Epidermal melanocyte (primary cell): ENCODE measurements around the gene B4GALT1.
"Not testable (repeated sequence)": the region's sequence is repeated elsewhere in the genome, so short reads cannot be mapped to it uniquely, and the experiment has no call there.

ENCODE experiments used
- DNase-seq: peaks from one replicate; pipeline ENCODE4 v3.0.0; 2011; ENCODE audit warnings: low spot score; ENCODE audit not compliant: insufficient read length

The B4GALT1 gene

DNA sequence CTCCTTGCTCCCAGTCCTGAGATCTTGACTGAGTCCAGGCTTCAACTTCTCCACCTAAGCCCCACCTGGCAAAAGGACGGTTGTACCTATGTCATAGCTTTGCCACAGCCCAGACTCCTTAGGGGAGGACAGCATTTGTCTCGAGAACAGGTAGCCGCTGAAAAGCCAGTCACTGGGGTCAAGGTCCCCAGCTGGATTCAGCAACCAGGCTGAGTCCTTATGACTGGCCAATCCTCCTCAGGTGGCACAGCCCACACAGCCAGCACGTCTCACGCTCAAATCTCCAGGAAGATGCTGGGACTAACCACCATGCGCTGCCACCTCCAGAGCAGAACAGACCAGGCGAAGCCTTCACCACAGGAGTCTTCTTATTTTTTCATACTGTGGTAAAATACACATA is 62.7 kb downstream of the B4GALT1 start:
- no peak for DNase-seq

GRCh38 chr9:33103501-33104281 is 63.4 kb downstream of the B4GALT1 start:
- no peak for DNase-seq

GRCh38 chr9:33102551-33103210 is 64.5 kb downstream of the B4GALT1 start:
- DNase-seq = no peak

DNA sequence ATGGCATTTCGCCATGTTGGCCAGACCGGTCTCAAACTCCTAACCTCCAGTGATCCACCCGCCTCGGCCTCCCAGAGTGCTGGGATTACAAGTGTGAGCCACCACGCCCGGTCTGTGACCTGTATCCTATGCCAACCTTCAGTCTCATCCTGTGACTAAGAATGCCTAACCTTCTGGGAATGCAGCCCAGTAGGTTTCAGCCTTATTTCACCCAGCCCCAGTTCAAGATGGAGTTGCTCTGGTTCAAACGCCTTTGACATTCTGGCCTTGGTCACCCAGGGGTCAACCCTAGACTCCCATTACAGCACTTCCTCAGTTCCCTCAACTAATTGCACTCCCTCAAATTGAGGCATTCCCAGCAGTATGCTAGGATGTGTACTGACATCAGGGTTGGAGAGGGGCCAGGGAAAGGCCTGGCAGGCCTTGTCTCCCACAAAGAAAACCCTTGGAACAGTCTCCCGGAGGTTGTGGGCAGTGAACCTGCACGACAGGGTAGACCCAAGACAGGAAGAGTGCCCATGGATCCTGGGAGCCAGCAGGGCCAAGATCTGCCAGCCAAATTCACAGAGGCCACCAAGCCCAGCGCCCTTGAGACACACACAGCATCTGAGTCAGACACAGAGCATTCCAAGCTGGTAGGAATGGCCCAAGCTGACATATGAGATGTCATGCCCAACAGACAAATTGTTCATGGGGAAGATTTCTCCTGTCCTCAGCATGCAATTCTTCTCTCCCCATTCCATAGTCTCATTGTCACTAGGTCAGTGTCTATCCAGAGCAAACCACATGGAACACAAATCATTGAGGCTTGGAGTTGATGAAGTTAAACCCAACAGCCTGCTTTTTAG is 65.8 kb downstream of the B4GALT1 start:
- no peak for DNase-seq

DNA sequence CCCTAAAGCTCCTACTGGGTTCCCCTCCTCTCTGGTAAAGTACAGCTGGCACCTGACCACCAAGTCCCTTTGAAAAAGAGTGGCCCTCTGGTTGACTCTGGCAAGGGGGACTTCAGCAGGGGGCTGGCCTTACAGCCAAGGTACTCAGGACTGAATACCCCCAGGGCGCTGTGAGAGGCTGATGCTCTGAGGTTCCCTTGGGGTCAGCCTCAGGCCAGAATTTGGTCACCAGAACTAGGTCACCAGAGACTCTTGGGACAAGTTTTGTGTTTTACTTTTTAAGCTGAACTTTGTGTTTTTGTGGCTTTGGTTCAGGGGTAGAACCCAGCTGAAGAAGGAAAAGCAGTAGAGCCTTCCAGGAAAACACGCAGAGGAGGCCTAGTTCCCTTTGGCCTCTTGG is 67.4 kb downstream of the B4GALT1 start:
- no peak for DNase-seq

- DNase-seq = no peak
These were observed 69.9 kb downstream of the B4GALT1 start for GRCh38 chr9:33097192-33097591.

GRCh38 chr9:33092634-33093033 is 74.5 kb downstream of the B4GALT1 start:
- no peak for DNase-seq

- DNase-seq = not testable (repeated sequence)
These were observed 81.5 kb downstream of the B4GALT1 start for GRCh38 chr9:33085672-33086071.

- no peak for DNase-seq
These were observed 84.4 kb downstream of the B4GALT1 start for GRCh38 chr9:33082538-33083326.

GRCh38 chr9:33082128-33082527 is 85.0 kb downstream of the B4GALT1 start:
- no peak for DNase-seq

DNA sequence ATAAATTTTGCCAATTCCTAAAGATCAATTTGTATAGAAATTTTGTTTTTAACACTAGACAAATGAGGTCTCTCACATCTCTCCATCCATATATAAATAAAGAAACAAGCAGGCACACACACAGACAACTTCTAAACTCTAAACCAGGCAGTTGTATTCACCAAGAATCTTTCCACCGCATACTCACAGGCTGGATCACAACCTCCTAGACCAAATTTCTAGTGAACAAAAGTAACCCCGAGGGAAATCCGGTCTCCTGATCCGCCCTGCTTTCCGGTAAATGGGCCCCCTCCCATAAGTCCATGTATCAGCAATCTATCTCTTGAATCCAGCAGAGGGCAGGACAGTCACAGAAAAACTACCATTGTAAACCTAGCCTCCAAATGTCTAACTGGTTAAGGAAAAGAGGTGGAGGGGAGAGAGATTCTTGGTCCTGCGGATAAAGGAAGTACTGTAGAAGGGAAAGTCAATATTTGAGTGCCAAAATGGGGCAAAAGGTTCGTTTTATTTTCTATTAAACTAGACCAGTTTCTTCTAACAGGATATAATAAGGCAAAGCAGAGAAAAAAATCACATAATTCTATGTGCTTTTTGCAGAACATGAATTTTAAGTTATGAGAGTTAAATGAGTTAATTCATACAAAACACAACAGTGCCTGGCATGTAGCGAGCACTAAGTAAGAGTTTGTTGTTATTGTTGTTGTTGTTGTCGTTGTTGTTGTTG is 85.8 kb downstream of the B4GALT1 start:
- peak; percentile 89 for DNase-seq

DNA sequence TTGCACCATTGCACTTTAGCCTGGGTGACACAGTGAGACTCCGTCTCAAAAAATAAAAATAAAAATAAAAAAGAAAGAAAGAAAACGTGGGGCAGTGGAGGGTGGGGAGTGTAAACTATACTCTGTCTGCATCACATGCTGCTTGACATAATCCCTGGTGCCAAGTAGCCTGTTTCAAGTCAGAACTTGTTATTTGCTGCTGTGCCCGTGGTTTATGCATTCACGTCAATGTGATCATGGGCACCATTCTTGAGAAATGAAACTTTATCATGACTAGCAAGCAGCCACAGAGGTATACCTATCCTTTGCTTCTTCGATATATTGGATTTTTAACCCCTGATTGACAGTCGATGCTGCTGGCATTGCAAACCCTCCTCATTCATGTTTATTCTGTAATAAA is 86.6 kb downstream of the B4GALT1 start:
- no peak for DNase-seq

DNA sequence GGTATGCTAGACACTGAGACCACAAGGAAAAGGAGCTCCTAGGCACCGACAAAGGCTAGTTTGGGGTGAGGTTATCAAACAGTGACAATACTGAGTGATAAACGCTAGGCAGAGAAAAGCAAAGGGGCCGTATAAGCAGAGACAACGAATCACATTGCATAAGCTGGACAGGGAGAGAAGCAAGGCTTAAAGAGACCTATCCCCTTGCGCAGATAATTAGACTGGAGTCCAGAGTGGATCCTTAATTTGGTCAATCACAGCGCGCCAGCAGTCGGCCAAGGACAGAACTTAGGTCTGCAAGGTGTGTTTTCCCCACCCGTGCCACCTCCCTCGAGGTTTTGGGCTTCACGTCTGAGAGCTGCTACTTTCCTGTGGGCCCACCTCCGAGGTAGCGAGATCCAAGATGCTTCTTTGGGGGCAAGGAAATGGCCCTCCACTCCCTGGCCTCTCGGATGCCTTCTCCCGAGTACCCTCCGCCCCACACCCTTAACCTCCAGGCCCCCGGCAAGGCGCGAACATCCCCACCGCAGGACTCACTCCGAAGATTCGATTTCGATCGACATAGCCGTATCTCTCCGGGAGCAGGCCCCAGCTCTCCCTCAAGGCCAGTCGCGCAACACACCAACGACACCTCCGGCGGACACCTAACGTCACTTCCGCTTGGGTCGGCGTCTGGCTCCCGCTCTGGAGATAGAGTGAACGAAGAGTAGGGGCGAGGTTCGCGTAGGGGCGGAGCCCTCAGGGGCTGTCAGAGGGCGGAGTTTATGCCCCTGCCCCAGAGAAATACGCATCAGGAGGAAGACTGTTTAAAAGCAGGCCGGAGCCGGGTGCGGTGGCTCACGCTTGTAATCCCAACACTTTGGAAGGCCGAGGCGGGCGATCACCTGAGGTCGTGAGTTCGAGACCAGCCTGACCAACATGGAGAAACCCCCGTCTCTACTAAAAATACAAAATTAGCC is 90.8 kb downstream of the B4GALT1 start, which contains the start of gene SMU1:
SMU1 (minus strand) TSS at position 629 of the 959 bp plus-strand sequence; CDS start at position 563, 66 bp downstream.
- peak; percentile 92 for DNase-seq

DNA sequence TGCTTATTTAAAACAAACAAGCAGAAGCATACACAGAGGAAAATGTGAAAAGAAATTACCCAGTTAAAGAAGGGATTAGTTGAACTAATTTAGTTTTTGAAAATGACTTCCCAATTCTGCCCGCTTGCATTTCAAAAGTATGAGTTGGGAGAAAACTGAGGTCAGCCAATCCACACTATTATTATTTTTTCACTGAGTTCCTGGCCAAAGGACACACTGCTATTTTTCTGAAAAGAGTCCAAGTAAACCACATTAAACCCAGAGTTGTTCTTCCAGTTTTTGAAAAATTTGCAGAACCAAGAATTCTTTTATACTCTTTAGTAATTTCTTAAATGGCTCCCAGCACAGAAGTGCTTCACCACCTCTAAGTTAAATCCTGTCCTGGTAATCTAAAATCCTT is 98.1 kb downstream of the B4GALT1 start:
- DNase-seq = no peak

- no peak for DNase-seq
These were observed 101.7 kb downstream of the B4GALT1 start for GRCh38 chr9:33065157-33066076.
